IPS-11a (cell line): ENCODE results near the gene MIPEP.

ENCODE experiments used
- H3K4me3 ChIP-seq: one replicate; pipeline ENCODE4 v1.5.1; 2013; ENCODE audit warnings: low read depth, low read length, control low read depth

MIPEP gene

DNA sequence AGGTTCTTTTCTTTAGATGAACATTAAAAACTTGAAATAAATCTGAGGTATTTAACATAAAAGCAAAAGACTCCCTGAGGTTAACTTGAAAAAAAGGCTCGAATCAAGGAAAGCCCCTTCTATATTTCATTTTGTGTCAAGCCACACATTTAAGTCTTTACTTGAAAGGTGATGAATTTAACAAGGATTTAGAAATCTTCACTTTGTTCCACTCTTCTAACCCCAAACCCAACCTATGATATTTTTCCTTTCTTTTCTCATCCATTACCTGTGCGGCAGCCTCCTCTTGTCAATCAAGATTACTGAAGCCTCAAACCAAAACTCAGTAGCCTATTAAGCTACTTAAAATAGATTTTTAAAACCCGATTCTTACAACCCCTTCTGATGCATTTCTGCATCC lies 33.8 kb downstream of the MIPEP start:
- H3K4me3 ChIP-seq = no peak overlapping the region

DNA sequence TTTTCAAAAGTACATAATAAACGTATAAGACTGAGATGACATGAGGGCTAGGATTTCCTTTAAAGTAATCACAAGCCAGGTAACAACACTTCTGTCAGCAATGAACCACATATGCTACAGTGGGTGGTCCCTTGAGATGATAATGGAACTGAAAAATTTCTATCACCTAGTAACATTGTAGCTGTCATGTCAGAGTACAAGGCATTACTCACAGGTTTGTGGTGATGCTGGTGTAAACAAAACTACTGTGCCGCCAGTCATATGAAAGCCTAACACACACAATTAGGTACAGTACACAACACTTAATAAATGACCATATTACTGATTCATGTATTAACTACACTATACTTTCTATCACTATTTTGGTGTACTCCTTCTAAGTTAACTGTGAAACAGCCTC lies 36.8 kb downstream of the MIPEP start:
- no peak overlapping the region for H3K4me3 ChIP-seq

DNA sequence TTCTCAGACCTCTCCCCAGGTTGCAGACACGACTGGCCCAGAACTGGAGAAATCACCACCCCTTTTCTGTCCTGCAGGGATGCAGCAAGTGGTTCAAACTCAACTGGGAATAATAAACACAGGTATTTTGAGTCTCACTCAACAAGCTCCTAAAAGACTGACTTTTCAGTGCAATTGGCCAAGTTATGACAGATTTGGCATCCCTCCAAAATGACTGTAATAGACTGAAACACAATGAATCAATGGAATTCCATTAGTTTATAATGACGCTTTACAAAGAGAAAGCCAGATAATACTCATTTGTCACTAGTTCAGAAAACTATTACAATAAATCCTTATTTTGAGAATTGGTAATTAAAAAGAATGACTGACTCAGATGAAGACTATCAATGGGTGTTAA lies 38.1 kb downstream of the MIPEP start:
- no peak overlapping the region for H3K4me3 ChIP-seq

- H3K4me3 ChIP-seq = no peak overlapping the region
Observed at GRCh38 chr13:23850134-23850533, 39.1 kb downstream of the MIPEP start.

GRCh38 chr13:23849670-23850069 lies 39.5 kb downstream of the MIPEP start:
- H3K4me3 ChIP-seq = no peak overlapping the region

GRCh38 chr13:23848646-23849141 lies 40.5 kb downstream of the MIPEP start:
- H3K4me3 ChIP-seq = no peak overlapping the region

DNA sequence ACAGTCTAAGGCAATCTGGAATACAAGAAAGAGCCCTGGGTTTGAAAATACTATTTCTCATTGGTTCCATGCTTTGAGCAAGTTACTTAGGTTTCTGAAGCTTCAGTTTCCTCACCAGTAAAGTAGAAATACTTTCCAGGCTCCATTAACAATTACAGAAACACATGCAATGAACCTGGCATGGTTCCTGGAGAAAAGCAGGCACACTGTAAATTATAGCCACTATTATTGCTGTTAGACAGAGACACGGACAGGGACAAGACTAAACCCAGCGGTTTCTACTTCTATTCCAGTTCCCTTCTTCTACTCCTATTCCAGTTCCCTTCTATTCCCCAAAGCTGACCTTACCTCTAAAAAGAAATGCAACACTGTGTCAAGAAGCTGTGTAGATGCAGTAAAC lies 41.2 kb downstream of the MIPEP start:
- H3K4me3 ChIP-seq = no peak overlapping the region

- H3K4me3 ChIP-seq = no peak overlapping the region
Observed at GRCh38 chr13:23847497-23847896, 41.7 kb downstream of the MIPEP start.

DNA sequence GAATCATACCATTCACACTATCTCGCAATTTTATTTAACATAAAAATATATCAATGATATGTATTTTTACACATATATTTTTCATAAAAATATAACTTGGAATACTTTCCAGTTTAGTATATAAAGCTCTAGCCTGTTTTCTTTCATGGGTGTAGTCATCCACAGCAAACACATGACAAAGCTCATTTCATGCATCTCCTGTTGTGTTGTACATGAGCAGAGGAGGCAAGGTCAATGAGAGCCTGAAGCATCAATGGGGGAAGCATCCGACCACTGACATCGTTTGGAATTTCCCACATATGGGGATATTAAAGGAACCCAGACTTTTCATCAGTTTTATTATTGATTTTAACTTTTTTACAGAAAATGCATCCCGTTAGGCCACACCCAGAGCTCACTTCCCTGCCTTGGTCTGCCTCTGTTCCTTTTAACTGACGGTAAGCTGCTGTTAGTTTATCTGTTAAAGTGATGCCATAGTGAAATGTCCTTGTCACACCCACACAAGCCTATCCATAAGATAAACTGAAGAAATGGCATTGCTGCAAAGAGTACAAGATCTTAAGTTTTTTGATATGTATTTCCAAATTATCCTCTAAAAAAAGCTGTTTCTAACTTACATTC lies 44.0 kb downstream of the MIPEP start:
- no peak overlapping the region for H3K4me3 ChIP-seq

DNA sequence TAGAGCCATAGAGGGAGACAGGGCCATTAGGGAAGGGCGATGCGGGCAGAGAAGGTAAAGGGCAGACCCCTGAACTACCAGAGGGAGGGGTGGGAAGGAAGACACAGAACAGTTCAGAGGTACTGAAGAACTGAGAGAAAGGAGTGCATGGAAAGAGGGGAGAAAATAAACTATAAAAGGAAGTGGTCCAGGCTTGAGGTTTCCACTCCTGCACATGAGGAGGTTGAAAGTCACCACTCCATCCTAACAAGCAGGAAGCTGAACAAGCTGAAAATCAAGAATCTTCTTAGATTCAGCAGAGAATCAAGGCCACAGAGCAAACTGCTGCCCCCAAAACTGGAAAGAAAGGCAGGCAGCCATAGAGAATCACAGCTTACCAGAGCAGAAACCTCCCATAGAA lies 45.1 kb downstream of the MIPEP start:
- H3K4me3 ChIP-seq = no peak overlapping the region

- no peak overlapping the region for H3K4me3 ChIP-seq
Observed at GRCh38 chr13:23843436-23843835, 45.8 kb downstream of the MIPEP start.

- H3K4me3 ChIP-seq = no peak overlapping the region
Observed at GRCh38 chr13:23842406-23842805, 46.8 kb downstream of the MIPEP start.

DNA sequence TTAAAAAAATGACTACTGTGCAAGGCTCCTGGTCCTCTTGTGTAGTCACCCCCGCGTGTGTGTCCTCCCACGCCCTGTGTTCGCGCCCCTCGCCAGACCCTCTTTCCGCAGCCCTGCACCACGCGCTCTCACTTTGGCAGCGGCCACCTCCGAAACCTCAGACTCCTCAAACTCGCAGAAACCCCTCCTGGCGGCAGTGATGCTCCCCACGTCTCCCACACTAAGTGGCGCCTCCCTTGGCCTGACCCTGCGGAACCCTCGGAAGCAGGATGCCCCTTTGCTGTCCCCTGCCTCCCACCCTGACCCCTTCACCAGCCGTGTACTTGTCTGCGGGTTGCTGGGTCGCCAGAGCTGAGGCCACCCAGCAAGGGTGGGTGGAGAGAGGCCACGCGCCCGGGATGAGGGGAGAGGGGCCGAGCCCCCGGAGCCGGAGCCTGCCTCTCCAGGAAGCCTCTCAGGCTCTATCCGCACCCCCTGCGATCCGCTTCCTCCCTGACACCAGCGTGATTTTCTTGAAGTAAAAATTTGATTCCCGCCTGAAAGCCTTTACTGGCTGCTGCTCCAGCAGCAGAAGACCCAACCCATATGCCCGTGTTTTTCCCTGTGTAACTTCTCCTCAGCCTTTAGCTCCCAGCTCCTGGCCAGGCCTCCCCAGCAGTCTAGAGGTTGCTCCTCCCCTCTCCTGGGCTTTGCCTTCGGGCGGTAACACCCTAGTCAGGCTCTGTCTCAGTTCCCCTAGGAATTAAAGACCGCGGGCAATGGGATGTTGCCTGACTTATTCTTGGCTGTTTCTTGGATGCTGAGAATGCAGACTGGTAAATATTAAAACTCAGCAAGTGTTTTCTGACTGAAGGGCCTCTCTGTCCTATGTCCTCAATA lies 55.2 kb downstream of the MIPEP start:
- H3K4me3 ChIP-seq = no peak overlapping the region

DNA sequence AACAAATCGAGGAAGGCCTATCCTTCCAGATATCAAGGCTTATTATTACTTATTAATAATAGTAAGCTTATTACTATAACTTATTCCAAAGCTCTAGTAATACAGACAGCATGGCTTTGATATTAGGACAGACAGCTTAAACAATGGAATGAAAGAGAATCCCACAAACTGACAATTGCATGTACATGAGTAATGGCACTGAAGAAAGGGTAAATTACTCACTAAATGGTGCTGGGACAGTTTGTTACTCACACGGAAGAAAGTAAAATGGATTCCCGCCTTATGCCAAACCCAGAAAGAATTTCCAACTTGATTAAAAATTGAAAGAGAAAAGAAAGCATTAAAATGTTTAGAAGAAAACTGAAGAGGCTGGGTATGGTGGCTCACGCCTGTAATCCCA lies 60.3 kb downstream of the MIPEP start:
- no peak overlapping the region for H3K4me3 ChIP-seq

DNA sequence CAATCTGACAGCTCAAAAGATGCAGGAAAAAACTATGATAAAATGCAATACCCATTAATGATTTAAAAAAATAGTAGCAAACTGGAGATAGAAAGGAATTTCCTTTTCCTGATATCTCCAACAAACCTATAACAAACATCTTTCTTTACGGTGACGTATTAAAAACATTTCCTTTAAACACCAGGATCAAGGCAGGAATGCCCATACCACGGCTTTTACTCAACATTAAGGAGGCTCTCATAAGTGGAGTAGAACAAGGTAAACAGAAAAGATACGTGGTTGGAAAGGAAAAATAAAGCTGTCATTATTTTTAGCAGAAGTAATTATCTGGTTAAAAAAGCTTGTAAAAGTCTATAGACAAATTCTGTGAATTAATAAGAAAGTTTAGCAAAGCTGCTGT lies 61.1 kb downstream of the MIPEP start:
- no peak overlapping the region for H3K4me3 ChIP-seq

DNA sequence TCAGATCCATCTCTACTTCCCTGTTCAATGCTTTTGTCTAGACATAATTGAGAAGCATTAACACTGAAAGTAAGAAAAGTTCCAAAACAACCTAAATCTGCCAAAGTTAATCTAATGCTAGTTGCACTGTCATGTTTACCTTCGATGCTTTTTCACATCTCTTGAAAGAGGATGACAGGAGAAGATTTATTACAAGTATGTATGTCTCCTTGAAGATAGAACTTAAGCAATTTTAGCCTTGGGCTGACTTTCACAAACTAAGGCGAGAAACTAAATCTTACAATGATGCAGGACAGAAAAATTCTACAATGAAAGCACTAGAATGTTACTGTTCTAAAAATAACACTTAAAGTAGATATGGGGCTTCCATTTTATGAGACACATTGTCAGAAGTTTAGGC lies 64.0 kb downstream of the MIPEP start:
- H3K4me3 ChIP-seq = no peak overlapping the region

- H3K4me3 ChIP-seq = no peak overlapping the region
Observed at GRCh38 chr13:23824371-23824770, 64.8 kb downstream of the MIPEP start.

- no peak overlapping the region for H3K4me3 ChIP-seq
Observed at GRCh38 chr13:23822252-23822824, 66.9 kb downstream of the MIPEP start.

- H3K4me3 ChIP-seq = no peak overlapping the region
Observed at GRCh38 chr13:23820530-23820929, 68.7 kb downstream of the MIPEP start.

DNA sequence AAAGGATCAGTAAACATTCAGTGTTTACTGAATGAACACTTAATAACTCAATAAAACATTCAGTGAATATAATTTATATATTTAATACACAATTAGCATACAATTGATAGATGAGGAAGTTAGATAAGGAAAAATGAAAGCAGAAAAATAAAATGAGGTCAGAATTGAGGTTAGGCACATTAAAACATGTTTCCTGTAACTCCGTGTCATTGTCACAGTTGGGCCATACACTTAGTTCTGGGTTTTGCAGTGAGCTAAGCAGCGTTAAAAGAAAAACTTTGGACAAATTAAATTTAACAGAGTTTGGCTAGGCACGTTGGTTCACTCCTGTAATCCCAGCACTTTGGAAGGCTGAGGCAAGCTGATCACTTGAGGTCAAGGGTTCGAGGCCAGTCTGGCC lies 71.4 kb downstream of the MIPEP start:
- no peak overlapping the region for H3K4me3 ChIP-seq

DNA sequence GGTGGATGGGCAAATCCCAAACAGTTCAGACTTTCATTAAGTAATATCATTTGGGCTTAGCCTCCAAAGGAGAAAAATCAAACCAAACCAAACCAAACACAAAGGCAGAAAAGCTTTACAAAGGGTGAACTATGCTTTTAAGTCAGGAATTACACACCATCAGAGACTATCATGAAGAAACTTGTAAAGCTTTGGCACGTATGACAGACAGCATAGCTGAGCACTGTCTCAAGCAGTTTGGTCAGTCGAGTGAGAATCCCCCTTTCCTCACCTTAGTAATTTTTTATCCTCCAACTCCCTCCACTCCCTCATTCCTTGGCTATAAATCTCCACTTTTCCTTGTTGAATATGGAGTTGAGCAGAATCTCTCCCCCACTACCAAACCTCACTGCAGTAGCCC lies 72.1 kb downstream of the MIPEP start:
- no peak overlapping the region for H3K4me3 ChIP-seq

DNA sequence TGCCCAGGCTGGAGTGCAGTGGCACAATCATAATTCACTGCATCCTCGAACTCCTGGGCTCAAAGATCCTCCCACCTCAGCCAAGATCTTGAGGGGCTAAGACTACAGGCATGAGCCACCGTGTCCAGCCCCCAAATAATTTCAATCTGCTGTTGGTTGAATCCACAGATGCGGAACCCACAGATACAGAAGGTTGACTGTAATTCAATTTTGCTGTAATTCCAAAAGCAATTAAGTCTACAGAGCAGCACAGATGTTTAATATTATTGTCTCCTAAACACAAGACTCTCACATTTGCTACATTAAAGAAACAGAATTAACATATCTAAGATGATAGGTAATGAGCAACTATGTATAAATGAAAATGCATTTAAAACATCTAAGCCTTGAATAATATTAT lies 75.6 kb downstream of the MIPEP start:
- H3K4me3 ChIP-seq = no peak overlapping the region
